A549 treated with RU486 at 1 μM for 4 hours (cell line): ENCODE measurements around the gene TMEM154. TPM values are rescaled to one million over a fixed set of nuclear protein-coding genes. Genes with fewer than 3 reads are reported as not detected.

Experiments used
- total RNA-seq: library from RNA; stranded (reverse); fragments of 200-300 nt; extraction: Qiagen RNA extraction; gene quantifications from 5 replicates; pipeline ENCODE4 v1.2.3, GENCODE V29; 2022; ENCODE audit warnings: low read depth

TMEM154 gene
- total RNA-seq, result 0.08 to 0.42 TPM (median 0.17 TPM) in 4 of 5 replicates, not detected in the other

GRCh38 chr4:152679414-152680281 is at the start of gene TMEM154:
Gene TMEM154, minus strand, starts transcription at chr4:152679997. Its CDS starts 64 bp downstream, at chr4:152679933.

Other genes starting within 250 kb of the TMEM154 start
- gene FBXW7, start 143.9 kb downstream of the TMEM154 start, total RNA-seq, result 4.4 to 8.8 TPM (median 6.4 TPM) in 5 replicates
- gene TIGD4, start 99.7 kb upstream of the TMEM154 start, total RNA-seq, result 0.12 to 0.25 TPM (median 0.23 TPM) in 4 of 5 replicates, not detected in the other
- 9.3 to 18.5 TPM (median 16.1 TPM) in 5 replicates for gene ARFIP1, start 100.0 kb upstream of the TMEM154 start, total RNA-seq